PFSK-1 (cell line): Measurements from ENCODE around the gene ANKRD52.

Experiments
- FOXP2 ChIP-seq: optimal IDR thresholded peaks from 2 replicates; pipeline ENCODE3; 2011; ENCODE audit warnings: borderline replicate concordance, control low read depth, inconsistent platforms; ENCODE audit not compliant: insufficient read depth; ENCODE audit errors: extremely low read length, extremely low read depth
- POLR2AphosphoS5 ChIP-seq: IDR thresholded peaks from 2 replicates; pipeline ENCODE4 v1.6.1; 2012; ENCODE audit warnings: low read depth, mild to moderate bottlenecking, control low read depth, low read length, moderate library complexity
- SIN3A ChIP-seq: IDR thresholded peaks from 2 replicates; pipeline ENCODE4 v1.6.1; 2012; ENCODE audit warnings: mild to moderate bottlenecking, low read length, moderate library complexity, borderline replicate concordance; ENCODE audit not compliant: insufficient read depth
- TAF1 ChIP-seq: IDR thresholded peaks from 2 replicates; pipeline ENCODE4 v1.6.1; 2012; ENCODE audit warnings: low read length, control low read depth, borderline replicate concordance; ENCODE audit not compliant: insufficient read depth
- TF ChIP-seq, protein P1 (sequence below), 2 experiments: IDR thresholded peaks; 2 replicates each; pipeline versions ENCODE4 v1.6.1 to v1.8.0; 2011 to 2012; ENCODE audit warnings: low read depth in 2 of 2, low read length in 2 of 2, control low read depth in 1 of 2, inconsistent platforms in 1 of 2, mild to moderate bottlenecking in 1 of 2, moderate library complexity in 1 of 2; ENCODE audit not compliant: insufficient read depth in 1 of 2

ANKRD52 gene

DNA sequence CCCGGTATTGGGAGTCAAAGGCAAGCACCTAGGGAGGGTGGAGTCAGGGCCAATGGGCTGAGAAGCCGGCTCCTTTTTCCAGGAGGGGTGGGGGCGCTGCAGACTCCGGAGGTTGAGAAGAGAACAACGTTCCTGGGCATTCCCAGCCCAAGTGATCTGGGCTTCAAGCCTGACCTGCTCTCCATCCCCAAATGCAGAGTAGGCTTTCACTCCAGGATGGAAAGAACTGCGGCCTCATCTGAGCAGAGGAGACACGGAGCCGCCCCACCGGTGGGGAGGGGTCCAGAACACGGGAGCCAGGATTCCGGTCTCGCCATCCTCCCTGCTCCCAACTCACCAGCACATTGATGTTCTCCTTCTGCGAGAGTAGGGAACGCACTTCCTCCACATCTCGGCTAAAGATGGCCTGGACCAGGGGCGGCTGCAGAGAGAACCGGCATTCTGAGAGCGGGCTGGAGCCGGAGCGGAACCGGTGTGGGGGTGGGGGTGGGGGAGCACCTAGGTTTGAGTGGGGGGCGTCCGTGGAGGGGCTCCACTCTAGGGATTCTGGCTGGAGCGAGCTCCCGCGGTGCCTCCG lies 605 bp downstream of the ANKRD52 start:
- TF ChIP-seq FOXP2 (no peak), POLR2AphosphoS5 (no peak; the same call in 1 of the 2 replicates), TAF1 (no peak), SIN3A (no peak)
- TF ChIP-seq, protein P1, sequence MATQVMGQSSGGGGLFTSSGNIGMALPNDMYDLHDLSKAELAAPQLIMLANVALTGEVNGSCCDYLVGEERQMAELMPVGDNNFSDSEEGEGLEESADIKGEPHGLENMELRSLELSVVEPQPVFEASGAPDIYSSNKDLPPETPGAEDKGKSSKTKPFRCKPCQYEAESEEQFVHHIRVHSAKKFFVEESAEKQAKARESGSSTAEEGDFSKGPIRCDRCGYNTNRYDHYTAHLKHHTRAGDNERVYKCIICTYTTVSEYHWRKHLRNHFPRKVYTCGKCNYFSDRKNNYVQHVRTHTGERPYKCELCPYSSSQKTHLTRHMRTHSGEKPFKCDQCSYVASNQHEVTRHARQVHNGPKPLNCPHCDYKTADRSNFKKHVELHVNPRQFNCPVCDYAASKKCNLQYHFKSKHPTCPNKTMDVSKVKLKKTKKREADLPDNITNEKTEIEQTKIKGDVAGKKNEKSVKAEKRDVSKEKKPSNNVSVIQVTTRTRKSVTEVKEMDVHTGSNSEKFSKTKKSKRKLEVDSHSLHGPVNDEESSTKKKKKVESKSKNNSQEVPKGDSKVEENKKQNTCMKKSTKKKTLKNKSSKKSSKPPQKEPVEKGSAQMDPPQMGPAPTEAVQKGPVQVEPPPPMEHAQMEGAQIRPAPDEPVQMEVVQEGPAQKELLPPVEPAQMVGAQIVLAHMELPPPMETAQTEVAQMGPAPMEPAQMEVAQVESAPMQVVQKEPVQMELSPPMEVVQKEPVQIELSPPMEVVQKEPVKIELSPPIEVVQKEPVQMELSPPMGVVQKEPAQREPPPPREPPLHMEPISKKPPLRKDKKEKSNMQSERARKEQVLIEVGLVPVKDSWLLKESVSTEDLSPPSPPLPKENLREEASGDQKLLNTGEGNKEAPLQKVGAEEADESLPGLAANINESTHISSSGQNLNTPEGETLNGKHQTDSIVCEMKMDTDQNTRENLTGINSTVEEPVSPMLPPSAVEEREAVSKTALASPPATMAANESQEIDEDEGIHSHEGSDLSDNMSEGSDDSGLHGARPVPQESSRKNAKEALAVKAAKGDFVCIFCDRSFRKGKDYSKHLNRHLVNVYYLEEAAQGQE (IDR thresholded peaks at IDR 0.05; ENCODE audit: insufficient read depth in 1 of 2, low read depth in 2 of 2, low read length in 2 of 2) = no peak

DNA sequence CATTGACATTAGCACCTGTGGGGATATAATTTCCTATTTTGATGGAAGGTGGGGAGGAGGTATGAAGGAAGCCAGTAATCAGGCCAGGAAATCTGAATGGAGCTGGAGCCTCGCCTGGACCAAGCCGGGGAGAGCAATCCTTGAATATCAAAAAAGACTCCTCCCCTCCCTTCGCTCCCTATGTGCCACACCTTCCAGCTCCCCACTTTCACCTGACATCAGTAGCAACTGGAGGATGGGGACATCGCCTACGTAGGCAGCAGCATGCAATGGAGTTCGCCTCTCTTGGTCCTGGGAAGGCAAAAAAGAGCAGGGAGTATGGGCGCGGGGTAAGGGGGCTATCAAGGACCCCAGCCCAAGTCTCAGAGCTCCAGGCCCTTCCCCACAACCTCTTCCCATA lies 1.1 kb downstream of the ANKRD52 start:
- TF ChIP-seq FOXP2 (no peak), TAF1 (no peak)

GRCh38 chr12:56256326-56256960 lies 1.7 kb downstream of the ANKRD52 start:
- no peak for TF ChIP-seq TAF1
- TF ChIP-seq, protein P1 (IDR thresholded peaks at IDR 0.05; ENCODE audit: insufficient read depth in 1 of 2, low read depth in 2 of 2, low read length in 2 of 2) = no peak
- TF ChIP-seq POLR2AphosphoS5 = no peak
- TF ChIP-seq FOXP2 = no peak
- TF ChIP-seq SIN3A = no peak

DNA sequence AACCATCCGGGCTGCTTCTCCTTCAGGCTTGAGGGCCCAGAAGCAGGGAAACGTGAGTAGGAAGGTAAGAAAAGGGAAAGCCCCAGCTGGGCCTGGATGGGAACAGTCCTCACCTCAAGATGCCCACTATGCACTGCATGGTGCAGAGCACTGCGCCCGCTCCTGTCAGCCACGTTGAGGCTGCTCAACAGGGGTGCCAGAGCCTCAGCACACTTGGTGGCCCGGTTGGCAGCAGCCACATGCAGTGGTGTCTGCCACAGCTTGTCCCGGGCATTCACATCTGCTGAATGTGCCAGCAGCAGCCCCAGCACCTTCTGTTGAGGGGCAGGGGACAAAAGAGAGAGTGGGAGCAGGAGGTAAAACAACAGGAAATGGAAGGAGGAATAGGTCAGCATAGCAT lies 2.5 kb downstream of the ANKRD52 start:
- TF ChIP-seq, protein P1 (IDR thresholded peaks at IDR 0.05; ENCODE audit: insufficient read depth in 1 of 2, low read depth in 2 of 2, low read length in 2 of 2) = no peak
- no peak for TF ChIP-seq SIN3A
- no peak for TF ChIP-seq TAF1
- TF ChIP-seq POLR2AphosphoS5 = no peak
- no peak for TF ChIP-seq FOXP2

- no peak for TF ChIP-seq SIN3A
- no peak for TF ChIP-seq FOXP2
- no peak for TF ChIP-seq POLR2AphosphoS5
- TF ChIP-seq, protein P1 (IDR thresholded peaks at IDR 0.05; ENCODE audit: insufficient read depth in 1 of 2, low read depth in 2 of 2, low read length in 2 of 2) = no peak
- TF ChIP-seq TAF1 = no peak
Measured at GRCh38 chr12:56253091-56253490, 5.1 kb downstream of the ANKRD52 start.
